ENCODE data around the gene ARHGEF33. TPM values are rescaled to one million over a fixed set of nuclear protein-coding genes. Genes with fewer than 3 reads are reported as not detected.

Gene ARHGEF33
- total and polyA plus RNA-seq, 12 donors, result 0.06 to 0.99 (median 0.41) TPM

DNA sequence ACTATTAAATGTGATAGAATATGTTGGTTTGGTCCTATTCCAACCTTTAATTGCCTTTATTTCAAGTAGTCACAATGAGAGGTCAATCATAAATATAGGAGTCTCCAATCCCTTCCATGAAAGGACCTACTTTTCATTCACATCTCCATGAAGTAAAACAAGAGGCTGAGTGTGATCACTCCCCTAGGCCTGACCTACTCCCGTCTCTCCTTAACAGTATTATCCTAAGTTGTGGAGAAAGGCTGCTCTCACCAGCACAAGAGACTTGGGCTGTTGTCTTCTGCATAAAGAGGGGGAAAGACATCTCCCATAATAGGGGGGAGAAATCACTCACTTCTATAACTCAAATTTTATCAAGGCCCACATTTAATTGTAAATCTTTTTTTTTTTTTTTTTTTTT, 125.7 kb downstream of the ARHGEF33 start:
- ATAC-seq (no peak), DNase-seq (no peak)
- peaks cover 0 to 52% (median 17%) of the 10 kb centered on the region in 9 donors for H3K36me3 ChIP-seq
- H3K4me1 ChIP-seq, result peaks cover 0 to 34% (median 13%) of the 10 kb centered on the region in 9 donors
- TF ChIP-seq, protein P1, sequence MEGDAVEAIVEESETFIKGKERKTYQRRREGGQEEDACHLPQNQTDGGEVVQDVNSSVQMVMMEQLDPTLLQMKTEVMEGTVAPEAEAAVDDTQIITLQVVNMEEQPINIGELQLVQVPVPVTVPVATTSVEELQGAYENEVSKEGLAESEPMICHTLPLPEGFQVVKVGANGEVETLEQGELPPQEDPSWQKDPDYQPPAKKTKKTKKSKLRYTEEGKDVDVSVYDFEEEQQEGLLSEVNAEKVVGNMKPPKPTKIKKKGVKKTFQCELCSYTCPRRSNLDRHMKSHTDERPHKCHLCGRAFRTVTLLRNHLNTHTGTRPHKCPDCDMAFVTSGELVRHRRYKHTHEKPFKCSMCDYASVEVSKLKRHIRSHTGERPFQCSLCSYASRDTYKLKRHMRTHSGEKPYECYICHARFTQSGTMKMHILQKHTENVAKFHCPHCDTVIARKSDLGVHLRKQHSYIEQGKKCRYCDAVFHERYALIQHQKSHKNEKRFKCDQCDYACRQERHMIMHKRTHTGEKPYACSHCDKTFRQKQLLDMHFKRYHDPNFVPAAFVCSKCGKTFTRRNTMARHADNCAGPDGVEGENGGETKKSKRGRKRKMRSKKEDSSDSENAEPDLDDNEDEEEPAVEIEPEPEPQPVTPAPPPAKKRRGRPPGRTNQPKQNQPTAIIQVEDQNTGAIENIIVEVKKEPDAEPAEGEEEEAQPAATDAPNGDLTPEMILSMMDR (IDR thresholded peaks at IDR 0.05), result no peak
- intact Hi-C loops (cut with DNase I), result no loop called here
- no peaks in the 10 kb centered on the region for H3K9me3 ChIP-seq
- no peak overlapping the region for H3K4me3 ChIP-seq
- no peaks in the 10 kb centered on the region for H3K27me3 ChIP-seq
- WGBS, 2 donors, result 97 to 100% methylated on average over 1 of the region's 1 CpG
- H3K27ac ChIP-seq, result no peak overlapping the region

DNA sequence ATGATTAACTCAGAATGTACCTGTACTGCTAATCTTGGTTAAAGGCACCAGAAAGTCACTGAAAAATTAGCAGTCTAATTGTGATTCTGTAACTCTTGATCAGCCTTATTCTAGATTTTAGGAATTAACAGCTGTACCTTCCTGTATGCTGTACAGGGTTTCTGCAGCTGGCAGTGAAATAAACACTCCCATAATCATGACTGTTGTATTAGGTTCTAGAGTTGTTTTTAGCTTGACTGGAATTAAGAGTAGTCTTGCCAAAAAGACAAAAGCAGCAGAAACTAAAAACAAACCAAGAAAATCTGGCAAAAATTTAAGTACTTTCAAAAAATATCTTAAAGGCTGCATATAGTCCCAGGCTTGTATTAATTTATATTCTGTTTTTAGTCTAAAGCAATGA, 127.7 kb downstream of the ARHGEF33 start:
- ATAC-seq (no peak), DNase-seq (no peak)
- Histone ChIP-seq H3K27ac (peak overlapping the region in 3 of 10 donors; percentile 15 to 83 (median 78)), H3K9me3 (no peaks in the 10 kb centered on the region), H3K27me3 (no peaks in the 10 kb centered on the region), H3K4me3 (no peak overlapping the region), H3K36me3 (peaks cover 0 to 40% (median 8%) of the 10 kb centered on the region in 9 donors), H3K4me1 (peaks cover 0 to 34% (median 13%) of the 10 kb centered on the region in 9 donors)
- TF ChIP-seq, protein P1 (IDR thresholded peaks at IDR 0.05), result no peak
- intact Hi-C loops (cut with DNase I), result no loop called here

DNA sequence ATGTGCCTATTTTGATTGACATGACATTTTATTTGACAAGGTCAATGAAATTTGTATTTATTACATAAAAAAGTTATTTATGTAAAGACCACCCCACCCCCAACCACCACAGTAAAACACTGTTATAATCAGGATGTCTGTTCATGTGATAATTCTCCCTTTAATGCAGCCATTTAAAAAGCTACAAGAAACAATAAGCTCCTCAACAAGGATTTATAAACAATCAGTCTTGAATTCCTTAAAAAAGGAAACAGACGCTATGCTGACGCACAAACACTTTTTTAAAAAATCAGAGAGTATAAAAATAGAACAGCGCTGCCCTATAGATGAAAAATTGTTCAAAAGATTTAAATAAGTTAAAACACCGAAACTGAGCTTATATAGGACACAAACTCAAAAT, 129.0 kb downstream of the ARHGEF33 start:
- intact Hi-C loops (cut with DNase I), result no loop called here
- peaks cover 0 to 38% (median 0%) of the 10 kb centered on the region in 9 donors for H3K36me3 ChIP-seq
- TF ChIP-seq, protein P1 (IDR thresholded peaks at IDR 0.05), result no peak
- H3K4me1 ChIP-seq, result peaks cover 0 to 34% (median 13%) of the 10 kb centered on the region in 9 donors
- ATAC-seq (peak in 6 of 8 donors; percentile 25 to 78 (median 62)), DNase-seq (no peak)
- H3K9me3 ChIP-seq, result no peaks in the 10 kb centered on the region
- H3K4me3 ChIP-seq, result peak overlapping the region in 7 of 10 donors; percentile 4 to 56 (median 42)
- WGBS, 2 donors, result 59 to 75% methylated on average over 4 of the region's 4 CpGs
- H3K27ac ChIP-seq, result peak overlapping the region in 9 of 10 donors; percentile 20 to 83 (median 58)
- no peaks in the 10 kb centered on the region for H3K27me3 ChIP-seq

DNA sequence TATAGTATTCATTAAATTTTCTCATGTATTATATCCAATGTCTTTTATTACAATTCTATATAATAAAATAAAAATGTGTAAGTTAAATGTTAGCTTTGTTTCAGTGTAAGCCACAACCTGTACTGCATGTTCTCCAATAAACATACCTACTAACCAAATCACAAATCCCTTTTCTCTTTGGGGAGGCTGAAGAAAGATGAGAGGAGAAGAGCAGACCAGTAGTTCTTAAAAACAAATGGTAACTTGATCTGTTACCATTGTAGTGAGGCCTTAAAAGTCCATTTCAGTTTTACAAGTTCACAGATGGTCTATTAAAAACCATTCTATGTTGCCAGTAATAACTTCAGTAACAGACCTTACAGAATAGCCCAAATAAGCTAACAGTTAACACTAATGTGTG, 130.7 kb downstream of the ARHGEF33 start:
- ATAC-seq (no peak), DNase-seq (no peak)
- TF ChIP-seq, protein P1 (IDR thresholded peaks at IDR 0.05), result no peak
- intact Hi-C loops (cut with DNase I), result no loop called here
- Histone ChIP-seq H3K9me3 (no peaks in the 10 kb centered on the region), H3K4me3 (peak overlapping the region in 8 of 10 donors; percentile 1 to 56 (median 38)), H3K27ac (peak overlapping the region in 7 of 10 donors; percentile 20 to 83 (median 68)), H3K27me3 (no peaks in the 10 kb centered on the region), H3K36me3 (peaks cover 0 to 28% (median 0%) of the 10 kb centered on the region in 9 donors), H3K4me1 (peaks cover 0 to 29% (median 13%) of the 10 kb centered on the region in 9 donors)
